Fibroblast of skin of back (primary cell): ENCODE data around the gene LRMDA.

Experiments
- DNase-seq: peaks from one replicate; pipeline ENCODE4 v3.0.0-alpha.2; 2013

Gene LRMDA

DNA sequence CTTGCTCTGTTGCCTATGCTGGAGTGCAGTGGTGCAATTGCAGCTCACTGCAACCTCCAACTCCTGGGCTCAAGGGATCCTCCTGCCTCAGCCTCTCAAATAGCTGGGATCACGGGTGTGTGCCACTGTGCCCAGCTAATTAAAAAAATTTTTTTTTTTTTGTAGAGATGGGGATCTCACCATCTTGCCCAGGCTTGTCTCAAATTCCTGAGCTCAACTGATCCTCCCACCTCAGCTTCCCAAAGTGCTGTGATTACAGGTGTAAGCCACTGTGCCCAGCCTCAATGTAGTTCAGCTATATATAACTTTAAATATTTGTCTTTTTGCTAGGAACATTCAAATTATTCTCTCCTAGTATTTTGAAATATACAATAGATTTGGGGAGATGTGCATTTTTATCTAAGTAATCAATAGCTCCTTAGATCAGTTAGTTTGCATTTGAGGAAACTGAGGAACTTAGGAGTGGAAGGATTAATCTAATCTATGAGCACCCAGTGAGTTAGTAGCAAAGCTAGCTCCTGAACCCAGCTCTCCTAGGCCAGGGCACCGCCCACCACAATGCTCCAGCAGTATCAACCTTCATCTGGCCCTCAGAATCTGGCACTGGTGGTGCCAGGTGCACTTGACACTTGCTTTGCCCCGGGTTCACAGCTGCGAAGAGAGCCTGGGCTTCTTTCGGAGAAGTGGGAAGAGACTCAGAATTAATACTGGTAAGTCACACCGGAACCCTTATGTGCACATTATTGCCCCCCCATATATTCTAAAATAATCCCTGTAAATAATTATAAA is 5.9 kb upstream of the LRMDA start:
- no peak for DNase-seq

DNA sequence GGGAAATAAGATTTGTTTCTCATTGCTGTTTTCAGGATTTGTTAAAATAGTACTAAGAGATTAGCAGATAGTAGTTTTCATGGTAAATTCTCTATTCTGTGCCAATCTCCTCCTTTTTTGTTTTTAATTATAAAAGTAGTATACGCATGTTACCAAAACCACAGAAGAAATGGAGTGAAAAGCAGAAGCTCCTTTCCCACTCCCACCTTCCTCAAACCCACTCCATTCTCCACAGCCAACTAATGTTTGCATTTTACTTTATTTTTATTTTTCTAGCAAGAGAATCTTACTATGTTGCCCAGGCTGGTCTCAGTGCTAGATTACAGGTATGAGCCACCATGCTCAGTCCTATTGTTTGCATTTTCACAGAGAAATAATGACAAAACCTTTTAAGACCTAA is 4.5 kb upstream of the LRMDA start:
- no peak for DNase-seq

GRCh38 chr10:75427951-75428350 is 3.5 kb upstream of the LRMDA start:
- no peak for DNase-seq

GRCh38 chr10:75428434-75429158 is 2.8 kb upstream of the LRMDA start:
- peak; percentile 23 for DNase-seq

- DNase-seq = no peak
Measured at GRCh38 chr10:75429159-75429827, 2.1 kb upstream of the LRMDA start.

DNA sequence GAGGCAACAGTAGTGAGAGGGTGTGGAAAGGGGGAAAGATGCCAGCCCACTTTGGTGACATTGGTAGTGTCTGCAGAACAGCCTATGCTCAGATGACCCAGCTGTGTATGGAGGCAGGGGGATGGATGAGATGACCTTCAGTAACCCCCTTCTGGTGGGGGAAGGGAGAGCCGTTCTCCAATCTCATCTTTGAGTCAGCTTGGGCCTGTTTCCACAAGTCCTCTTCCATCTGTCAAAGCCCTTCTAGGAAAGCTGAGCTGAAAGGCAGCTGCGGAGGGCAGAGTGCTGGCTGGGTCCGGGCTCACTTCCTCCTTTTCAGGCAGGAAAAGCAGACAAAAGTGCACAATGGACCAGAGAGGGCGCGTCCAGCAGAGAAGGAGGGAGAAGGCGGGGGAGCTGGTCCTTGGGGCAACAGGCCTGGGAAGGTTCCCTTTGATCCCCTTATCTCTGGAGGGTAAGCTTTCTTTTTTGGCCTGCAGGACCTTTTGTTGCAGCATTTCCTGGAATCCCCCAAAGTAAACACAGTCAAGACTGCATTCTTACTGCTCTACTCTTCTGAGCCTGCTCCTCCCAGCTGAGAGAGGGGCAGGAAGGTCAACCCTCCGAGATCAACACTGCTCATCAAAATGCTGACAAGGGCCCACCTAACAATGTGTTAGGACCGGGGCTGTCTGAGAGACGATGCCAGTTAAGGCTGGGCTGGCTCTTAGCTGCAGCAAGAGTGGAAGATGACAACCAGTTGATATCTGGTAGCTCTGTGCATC is 1.2 kb upstream of the LRMDA start:
- DNase-seq = no peak

DNA sequence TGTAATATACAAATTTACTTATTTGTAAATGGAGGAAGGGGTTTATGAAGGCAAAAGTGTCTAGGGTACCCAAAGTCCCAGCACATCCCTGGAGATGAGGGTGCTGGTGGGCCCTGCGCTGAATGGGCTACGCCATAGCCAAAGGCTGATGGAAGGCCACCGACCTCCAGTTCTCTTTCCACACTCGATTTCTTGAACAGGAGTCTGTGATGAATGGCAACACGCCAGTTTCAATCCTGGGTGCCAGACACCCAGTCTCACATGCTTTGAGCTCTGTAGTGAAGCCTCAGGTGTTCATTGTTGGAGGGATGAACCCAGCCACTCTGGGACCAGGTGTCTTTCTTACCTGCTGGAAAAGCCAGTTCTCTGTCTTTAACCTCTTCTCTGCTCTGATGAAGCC is 752 bp downstream of the LRMDA start:
- no peak for DNase-seq

- DNase-seq = no peak
Measured at GRCh38 chr10:75432763-75433162, 1.3 kb downstream of the LRMDA start.

GRCh38 chr10:75433216-75433615 is 1.8 kb downstream of the LRMDA start:
- no peak for DNase-seq

- DNase-seq = no peak
Measured at GRCh38 chr10:75434291-75434690, 2.9 kb downstream of the LRMDA start.

DNA sequence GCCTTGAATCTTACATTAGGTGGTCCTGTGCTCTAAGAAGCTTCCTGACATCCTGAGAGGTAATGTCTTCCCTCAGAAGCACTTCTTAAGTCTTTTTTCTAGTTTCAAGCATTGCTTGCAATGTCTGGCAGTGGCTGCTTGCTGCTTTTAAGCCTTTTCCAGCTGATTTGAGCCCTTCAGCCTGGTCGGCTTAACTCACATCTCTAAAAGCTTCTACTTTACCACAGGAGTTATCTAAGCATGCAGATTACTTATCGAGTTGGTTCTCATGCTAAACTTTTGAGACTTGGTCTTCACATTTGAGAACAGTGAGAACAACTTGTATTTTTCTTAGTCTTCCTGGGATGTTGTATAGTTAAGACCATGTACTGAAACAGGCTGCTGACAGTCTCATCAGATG is 3.9 kb downstream of the LRMDA start:
- no peak for DNase-seq

DNA sequence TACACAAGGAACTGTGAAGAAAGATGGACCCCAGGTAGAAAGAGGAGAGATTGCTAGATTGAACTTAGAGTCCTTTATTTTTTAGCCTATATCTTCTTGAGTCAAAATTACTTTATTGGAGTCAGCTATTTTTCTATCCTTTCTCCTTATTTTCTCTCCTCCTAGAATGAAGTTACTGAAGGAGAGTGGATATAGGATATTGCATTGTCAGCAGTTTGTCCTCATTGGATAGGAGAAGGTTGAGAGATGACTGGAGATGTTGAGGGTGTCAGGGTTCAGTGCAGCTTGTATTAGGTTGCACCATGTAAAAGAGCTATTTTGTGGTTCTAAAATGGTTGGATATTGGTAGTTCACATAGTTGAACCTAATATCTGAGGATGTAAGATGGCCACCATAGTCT is 5.5 kb downstream of the LRMDA start:
- DNase-seq = no peak

DNA sequence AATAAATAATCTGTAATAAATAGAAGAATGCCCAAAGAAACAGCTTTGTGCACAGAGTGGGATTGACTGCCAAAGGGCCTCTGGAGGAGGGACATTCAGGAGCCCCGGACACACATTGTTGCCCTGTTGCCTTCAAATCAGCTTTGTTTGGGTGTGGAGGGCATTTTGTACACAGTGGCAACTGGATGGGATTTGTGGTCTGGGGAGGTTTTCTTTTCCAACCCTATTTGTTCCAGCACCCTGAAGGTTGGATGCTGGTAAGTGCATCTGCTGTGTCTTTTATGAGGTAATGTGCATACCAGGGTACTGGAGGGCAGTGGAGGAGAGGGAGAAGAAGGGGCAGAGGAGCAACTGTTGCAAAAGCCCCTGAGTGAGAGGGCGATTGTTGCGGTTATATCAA is 6.3 kb downstream of the LRMDA start:
- DNase-seq = no peak

GRCh38 chr10:75438275-75438674 is 6.9 kb downstream of the LRMDA start:
- no peak for DNase-seq

- no peak for DNase-seq
Measured at GRCh38 chr10:75439811-75440210, 8.4 kb downstream of the LRMDA start.

DNA sequence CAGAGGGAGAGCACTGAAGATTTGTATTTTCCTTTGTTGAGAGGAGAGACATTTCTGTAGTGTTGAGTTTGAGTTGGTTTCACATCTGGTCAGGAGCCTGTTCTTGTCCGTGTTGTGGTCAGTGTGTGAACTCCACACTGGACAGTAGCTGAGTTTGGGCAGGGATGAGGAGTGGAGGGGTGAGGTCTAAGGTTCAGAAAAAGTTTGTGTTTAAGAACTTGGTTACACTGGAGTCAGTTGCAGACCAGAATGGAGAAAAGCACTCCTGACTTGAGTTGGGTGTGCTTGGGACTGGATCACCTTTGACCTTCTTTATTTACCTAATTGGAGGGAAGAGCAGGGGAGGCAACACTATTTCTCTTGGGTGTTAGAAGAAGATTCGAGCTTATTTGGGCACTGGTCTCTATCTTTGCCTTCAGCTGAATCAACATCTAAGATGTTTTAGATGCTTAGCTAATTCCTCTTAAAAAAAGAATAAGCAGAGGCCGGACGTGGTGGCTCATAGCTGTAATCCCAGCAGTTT is 8.9 kb downstream of the LRMDA start:
- no peak for DNase-seq

GRCh38 chr10:75441196-75441595 is 9.8 kb downstream of the LRMDA start:
- no peak for DNase-seq

DNA sequence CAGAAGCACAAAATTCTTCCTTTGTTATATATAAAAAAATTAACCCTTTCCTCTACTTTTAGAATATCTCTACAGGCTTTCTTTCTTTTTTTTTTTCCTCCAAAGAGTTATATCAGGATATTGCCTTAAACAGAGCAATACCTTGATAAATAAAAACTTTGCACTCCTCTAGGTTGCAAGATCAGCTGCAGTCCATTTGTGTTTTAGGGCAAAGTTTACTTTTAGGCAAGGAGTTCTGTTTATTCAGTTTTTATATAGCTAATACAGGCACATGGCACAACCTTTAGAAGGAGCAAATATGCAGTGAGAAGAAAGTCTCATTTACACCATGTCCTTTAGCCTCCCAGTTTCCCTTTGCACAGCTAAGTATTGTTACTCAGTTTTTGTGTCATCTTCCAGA is 10.3 kb downstream of the LRMDA start:
- DNase-seq = no peak

DNA sequence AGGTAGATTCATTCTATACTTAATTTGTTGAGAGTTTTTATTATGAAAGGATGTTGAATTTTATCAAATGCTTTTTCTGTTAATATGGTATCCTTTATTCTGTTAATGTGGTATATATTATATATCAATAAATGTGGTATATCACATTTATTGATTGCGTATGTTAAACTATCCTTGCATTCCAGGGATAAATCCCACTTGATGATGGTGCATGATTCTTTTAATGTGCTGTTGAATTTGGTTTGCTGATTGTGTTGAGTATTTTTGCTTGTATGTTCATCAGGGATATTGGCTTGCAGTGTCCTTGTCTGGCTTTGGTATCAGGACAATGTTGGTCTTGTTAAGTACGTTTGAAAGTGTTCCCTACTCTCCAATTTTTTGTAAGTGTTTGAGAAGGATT is 11.9 kb downstream of the LRMDA start:
- DNase-seq = no peak

- peak; percentile 67 for DNase-seq
Measured at GRCh38 chr10:75444781-75445386, 13.5 kb downstream of the LRMDA start.

DNA sequence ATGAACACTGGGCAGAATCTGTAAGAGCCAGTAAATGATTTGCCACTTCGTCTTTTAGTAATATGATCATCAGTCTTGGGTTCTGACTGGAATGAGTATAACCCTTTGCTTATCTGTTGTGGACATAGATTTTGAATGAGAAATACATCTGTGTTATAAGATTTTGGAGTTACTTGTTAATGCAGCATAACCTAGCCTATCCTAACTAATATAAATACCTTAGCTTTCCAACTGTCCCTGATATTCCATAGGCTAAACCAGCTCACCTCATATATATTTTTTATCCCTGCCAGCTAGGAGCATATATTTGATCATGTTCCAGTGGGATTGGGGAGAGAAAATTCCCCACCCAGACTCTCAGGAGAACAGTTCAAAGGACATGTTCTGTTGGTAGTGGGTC is 15.1 kb downstream of the LRMDA start:
- DNase-seq = no peak

GRCh38 chr10:75448166-75448565 is 16.7 kb downstream of the LRMDA start:
- DNase-seq = no peak
